ENCODE results near the gene AURKAIP1.
"Not testable (repeated sequence)": the region's sequence is repeated elsewhere in the genome, so short reads cannot be mapped to it uniquely, and the experiment has no call there.

AURKAIP1 gene

GRCh38 chr1:1387098-1388077 lies 12.4 kb upstream of the AURKAIP1 start:
- DNase-seq (ENCODE audit: low read depth, low spot score), result no peak

- DNase-seq (ENCODE audit: low read depth, low spot score), result no peak
Measured at GRCh38 chr1:1385931-1386330, 10.9 kb upstream of the AURKAIP1 start.

DNA sequence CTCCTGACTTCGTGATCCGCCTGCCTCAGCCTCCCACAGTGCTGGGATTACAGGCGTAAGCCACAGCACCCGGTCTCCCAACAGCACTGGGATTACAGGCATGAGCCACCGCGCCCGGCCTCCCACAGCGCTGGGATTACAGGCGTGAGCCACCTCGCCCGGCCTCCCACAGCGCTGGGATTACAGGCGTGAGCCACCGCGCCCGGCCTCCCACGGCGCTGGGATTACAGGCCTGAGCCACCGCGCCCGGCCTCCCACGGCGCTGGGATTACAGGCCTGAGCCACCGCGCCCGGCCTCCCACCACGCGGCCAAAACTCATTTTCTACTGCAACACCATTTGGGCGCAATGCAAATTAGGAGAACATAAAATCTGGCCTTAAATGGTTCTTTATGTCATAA lies 10.3 kb upstream of the AURKAIP1 start:
- DNase-seq (ENCODE audit: low read depth, low spot score), result not testable (repeated sequence)

- DNase-seq (ENCODE audit: low read depth, low spot score), result no peak
Measured at GRCh38 chr1:1381294-1381693, 6.3 kb upstream of the AURKAIP1 start.

DNA sequence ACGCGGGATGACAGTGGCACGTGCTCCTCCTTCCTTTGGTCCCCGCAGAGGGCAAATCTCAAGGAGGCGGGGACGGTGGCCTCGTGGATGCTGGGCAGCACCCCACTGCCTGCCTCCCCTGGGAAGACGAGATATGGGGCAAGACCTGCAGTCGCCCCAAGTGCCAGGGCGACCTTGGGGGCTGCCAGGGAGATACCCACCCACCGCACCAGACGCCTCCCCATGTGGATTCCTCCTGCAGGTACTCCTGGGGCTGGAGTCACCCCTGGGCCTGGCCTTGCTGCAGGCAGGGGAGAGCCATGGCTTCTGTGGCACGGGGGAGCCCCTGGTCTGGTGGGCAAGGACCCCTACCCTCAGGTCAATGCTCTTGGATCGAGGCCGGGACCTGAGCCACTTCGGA lies 5.9 kb upstream of the AURKAIP1 start:
- DNase-seq (ENCODE audit: low read depth, low spot score), result no peak

DNA sequence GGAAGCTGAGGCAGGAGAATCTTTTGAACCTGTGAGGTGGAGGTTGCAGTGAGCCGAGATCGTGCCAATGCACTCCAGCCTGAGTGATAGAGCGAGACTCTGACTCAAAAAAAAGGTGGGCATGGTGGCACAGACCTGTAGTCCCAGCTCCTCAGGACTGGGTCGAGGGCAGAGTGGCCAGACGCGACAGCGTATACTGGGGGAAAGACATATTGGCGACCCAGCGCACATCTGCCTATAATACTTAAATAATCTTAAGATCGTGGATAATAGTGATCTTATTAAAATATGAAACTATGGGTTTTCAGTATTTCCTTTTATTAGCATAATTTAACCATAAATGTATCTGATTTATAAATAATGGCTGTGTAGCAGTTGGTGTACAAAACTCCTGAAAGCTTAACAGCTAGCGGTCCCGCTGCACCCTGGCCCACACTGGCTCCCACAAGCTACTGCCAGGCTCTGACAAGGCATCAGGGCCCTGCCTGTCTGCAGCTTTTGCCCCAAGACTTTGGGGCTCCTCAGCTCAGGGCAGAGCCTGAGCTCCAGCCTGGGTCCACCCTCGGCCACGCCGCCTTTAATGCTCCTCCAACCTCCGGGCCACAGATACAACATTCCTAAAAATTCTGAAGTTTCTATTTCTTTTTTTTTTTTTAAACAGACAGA lies 2.7 kb upstream of the AURKAIP1 start:
- DNase-seq (ENCODE audit: low read depth, low spot score), result no peak

- no peak for DNase-seq (ENCODE audit: low read depth, low spot score)
Measured at GRCh38 chr1:1376551-1377226, 1.7 kb upstream of the AURKAIP1 start.

DNA sequence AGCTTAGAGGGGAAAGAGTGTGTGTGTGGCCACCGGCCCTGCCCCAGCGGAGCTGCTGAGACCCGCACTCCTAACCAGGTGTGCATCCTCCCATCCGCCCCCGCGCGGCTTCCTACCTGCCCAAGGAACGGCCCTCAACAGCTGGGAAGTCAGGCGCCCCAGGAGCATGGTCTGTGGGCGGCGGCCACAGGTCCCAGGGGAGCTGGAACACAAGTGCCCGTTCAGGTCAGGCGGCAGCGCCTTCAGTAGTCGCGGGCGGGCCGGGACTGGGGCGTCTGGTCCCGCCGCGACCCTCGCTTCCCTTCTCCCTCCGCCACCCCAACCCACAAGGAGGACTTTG lies 448 bp downstream of the AURKAIP1 start:
- DNase-seq (ENCODE audit: low read depth, low spot score), result no peak

GRCh38 chr1:1373815-1374588 lies 1.0 kb downstream of the AURKAIP1 start:
- DNase-seq (ENCODE audit: low read depth, low spot score), result no peak

GRCh38 chr1:1373051-1373814 lies 1.8 kb downstream of the AURKAIP1 start:
- no peak for DNase-seq (ENCODE audit: low read depth, low spot score)

- peak; percentile 76 for DNase-seq (ENCODE audit: low read depth, low spot score)
Measured at GRCh38 chr1:1371746-1372711, 3.0 kb downstream of the AURKAIP1 start.

- DNase-seq (ENCODE audit: low read depth, low spot score), result no peak
Measured at GRCh38 chr1:1371364-1371745, 3.7 kb downstream of the AURKAIP1 start.

GRCh38 chr1:1370771-1371300 lies 4.2 kb downstream of the AURKAIP1 start:
- DNase-seq (ENCODE audit: low read depth, low spot score), result no peak

GRCh38 chr1:1370094-1370493 lies 4.9 kb downstream of the AURKAIP1 start:
- not testable (repeated sequence) for DNase-seq (ENCODE audit: low read depth, low spot score)

- DNase-seq (ENCODE audit: low read depth, low spot score), result no peak
Measured at GRCh38 chr1:1367315-1367714, 7.7 kb downstream of the AURKAIP1 start.

DNA sequence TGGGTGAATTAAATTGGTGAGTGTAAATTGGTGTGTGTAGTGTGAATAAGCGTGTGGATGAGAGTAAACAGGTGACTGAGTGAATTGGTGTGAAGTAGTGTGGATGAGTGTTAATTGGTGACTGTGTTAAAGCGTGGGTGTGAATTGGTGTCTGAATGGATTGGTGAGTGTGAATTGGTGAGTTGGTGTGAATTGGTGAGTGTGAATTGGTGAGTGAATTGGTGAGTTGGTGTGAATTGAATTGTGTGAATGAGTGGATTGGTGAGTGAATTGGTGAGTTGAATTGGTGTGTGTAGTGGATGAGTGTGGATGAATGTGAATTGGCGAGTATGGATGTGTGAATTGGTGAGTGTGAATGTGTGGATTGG lies 8.3 kb downstream of the AURKAIP1 start:
- no peak for DNase-seq (ENCODE audit: low read depth, low spot score)

- DNase-seq (ENCODE audit: low read depth, low spot score), result no peak
Measured at GRCh38 chr1:1365875-1366698, 8.9 kb downstream of the AURKAIP1 start.

GRCh38 chr1:1364266-1364665 lies 10.7 kb downstream of the AURKAIP1 start:
- no peak for DNase-seq (ENCODE audit: low read depth, low spot score)

DNA sequence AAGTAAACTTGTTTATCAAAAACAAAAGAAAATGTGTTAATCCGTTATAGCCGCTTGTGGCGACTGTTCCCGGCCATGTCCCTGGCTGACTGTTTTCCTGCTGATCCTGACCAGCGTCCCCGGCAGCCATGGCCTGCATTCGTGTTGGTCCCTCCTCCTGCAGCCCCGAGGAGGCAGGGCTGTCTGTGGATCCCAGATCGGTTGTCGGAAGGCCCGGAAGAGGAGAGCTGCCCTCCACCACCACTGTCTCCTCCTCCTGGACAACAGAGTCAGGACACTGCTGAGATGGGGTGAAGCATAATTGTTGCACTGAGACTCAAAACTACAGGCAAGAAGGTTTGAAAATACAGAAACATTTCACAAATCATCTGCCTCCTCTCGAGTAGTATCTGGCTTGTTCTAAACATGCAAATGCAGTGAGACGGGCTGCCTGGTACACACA lies 13.0 kb downstream of the AURKAIP1 start:
- peak; percentile 85 for DNase-seq (ENCODE audit: low read depth, low spot score)

All from astrocyte of the hippocampus (primary cell).